Mononuclear cell (primary cell): ENCODE measurements around the gene ATXN1. TPM values are rescaled to one million over a fixed set of nuclear protein-coding genes. Genes with fewer than 3 reads are reported as not detected.

Source experiments
- H3K27me3 ChIP-seq: 2 replicates; pipeline ENCODE4 v1.6.0; 2011; ENCODE audit warnings: low read length, control low read depth; ENCODE audit not compliant: insufficient read depth
- H3K4me1 ChIP-seq: 2 replicates; pipeline ENCODE4 v1.5.1; 2011; ENCODE audit warnings: mild to moderate bottlenecking, low read length, control low read depth; ENCODE audit not compliant: insufficient read depth
- H3K4me3 ChIP-seq: 2 replicates; pipeline ENCODE4 v1.5.1; 2011; ENCODE audit warnings: mild to moderate bottlenecking, low read length, moderate library complexity
- H3K9me3 ChIP-seq: 2 replicates; pipeline ENCODE4 v1.5.1; 2011; ENCODE audit warnings: low read depth, mild to moderate bottlenecking, control low read depth, low read length
- total RNA-seq: library from RNA; depleted of rRNA; stranded (reverse); fragments of >200 nt; gene quantifications from one replicate; pipeline ENCODE4 v1.2.3, GENCODE V29; 2012

ATXN1 gene
- total RNA-seq, 1 donor = 83.4 TPM

DNA sequence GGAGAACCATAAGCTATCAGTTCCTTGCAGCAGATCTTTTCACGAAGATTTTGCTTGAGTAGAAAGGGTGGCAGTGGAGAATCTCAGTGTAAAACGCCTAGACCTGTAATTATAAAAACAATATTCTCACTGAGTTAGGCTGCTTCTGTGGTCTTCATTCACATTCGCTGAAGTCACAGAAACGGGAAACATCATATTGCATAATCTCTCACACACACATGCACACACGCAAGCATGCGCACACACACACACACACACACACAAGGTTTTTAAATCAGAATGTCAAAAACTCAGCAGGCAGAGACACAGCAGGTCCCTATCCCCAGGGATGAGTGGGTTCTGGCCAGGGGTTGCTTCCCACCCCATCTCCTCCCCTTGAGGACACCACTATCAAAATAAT, 175.5 kb downstream of the ATXN1 start:
- no peaks in the 10 kb centered on the region for H3K9me3 ChIP-seq
- H3K4me1 ChIP-seq = peaks cover 27% of the 10 kb centered on the region
- no peaks in the 10 kb centered on the region for H3K27me3 ChIP-seq
- peak overlapping the region; percentile 30 for H3K4me3 ChIP-seq

DNA sequence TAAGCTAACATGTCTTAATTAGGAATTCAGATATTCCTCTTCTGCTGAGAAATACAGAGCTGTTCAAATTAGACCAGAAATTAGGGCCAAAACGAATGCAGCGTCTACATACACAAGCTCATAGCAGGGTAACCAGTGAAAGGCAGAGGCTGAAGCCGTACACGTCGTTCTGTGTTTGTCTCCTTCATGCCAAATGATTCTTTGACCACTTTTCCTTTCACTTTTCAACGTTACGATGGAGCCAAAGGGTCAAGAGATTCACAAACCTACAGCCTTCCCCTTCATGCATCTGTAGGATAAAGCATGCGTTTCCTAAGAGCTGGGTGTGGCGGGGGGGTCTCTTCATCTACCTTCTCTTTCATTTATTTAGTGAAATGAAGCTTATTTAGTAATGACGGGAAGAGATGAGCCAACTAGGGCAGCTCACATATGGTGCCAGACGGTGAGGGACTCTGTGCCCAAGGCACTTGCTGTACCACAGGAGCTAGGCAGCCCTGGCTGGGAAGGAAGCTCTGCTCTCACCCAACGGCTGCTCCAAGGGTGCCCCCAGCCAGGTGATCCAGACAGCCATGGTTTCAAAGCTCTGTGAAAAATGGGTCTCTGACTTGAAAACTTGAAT, 178.0 kb downstream of the ATXN1 start:
- H3K9me3 ChIP-seq = no peaks in the 10 kb centered on the region
- H3K4me3 ChIP-seq = no peak overlapping the region
- H3K4me1 ChIP-seq = peaks cover 17% of the 10 kb centered on the region
- H3K27me3 ChIP-seq = no peaks in the 10 kb centered on the region

DNA sequence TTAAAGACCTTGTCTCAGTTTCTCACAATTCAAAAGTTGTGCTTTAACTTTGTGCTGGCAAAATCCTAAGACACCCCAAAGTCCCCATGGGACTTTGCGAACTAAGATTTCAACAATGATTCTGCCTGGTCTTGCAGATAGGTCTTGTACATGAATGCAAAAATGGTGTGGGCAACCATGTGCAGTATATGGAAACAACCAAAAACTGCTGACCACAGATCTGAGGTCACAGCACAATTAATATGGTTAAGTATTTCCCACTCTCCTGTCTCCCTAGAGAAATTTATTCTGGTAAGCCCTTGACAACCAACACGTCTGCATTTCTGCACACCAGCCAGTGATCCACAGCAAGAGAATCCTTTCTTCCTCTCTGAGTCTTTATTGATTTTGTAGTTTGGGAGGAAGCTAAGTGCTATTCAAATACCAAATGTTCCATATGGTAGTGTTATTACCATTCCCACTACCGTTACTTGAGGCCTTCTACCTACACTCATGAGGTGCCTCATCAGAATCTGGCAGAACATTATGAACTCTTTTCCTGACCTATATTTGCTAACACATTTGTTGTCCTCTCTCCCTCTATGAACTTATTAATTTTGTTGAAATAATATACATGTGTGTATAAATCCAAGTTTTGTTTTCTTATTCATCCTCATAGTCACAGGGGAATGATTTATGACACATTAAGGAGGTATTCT, 178.7 kb downstream of the ATXN1 start:
- no peaks in the 10 kb centered on the region for H3K27me3 ChIP-seq
- no peak overlapping the region for H3K4me3 ChIP-seq
- H3K9me3 ChIP-seq = no peaks in the 10 kb centered on the region
- H3K4me1 ChIP-seq = peaks cover 11% of the 10 kb centered on the region

DNA sequence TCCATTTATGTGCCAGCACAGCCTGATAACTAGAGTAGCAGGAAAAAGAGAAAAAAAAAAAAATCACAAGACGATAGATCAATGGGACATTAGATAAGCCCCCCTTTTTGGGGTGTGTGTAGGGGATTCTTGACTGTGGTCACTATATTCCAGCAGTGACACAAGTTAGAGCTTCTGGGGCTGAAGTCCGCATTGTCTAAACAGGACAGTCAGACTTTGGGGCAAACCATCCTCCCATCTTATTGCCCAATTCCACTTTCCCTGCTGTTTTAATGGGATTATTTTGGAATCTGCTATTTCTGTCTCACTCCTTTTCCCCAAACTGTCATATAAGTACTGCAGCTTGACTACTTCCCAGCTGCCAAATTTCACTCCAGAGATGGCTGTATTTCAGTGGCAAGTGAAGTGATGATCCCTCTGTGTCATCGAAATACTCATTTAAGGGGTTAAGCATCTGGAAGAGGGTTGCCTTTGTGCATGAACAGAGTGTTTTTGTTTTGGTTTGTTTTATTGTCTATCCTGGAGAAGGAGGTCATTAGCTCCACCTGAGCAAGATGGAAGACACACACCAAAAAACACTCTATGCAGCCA, 182.5 kb downstream of the ATXN1 start:
- Histone ChIP-seq H3K9me3 (no peaks in the 10 kb centered on the region), H3K4me1 (no peaks in the 10 kb centered on the region), H3K27me3 (no peaks in the 10 kb centered on the region), H3K4me3 (no peak overlapping the region)

DNA sequence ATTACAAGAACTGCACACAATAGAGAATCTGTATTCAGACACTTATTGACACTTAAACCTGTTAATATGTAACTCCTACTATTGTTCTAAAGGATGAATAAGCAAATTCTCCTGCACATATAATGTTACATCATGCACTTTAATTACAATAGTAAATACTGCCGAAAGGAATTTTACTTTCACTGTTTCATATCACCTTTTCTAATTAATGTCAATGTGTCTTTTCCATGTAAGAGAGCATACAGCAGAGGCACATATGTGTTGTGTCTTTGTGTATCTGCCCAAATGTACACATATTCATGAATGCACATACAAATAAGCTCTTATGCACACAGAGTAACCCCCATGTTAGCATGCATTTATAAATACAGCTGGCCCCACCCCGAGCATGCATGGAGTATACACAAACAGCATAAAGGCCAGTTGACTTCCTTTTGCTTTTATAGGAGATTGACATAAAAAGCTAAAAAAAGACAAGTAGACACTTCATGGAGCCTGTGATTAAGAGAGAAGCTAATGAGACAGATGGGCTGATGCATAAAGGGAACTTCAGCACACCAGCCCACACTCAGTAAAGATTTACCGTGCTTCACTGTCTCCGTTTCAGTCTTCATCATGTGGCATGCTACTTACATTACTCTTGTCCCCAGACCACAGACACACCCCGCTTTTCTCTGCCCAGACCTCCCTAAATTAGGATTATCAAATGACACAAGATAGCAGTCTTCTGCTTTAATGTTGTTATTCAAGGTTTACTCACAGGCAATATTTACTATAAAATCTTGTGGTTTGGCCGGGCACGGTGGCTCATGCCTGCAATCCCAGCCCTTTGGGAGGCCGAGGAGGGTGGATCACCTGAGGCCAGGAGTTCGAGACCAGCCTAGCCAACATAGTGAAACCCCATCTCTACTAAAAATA, 184.6 kb downstream of the ATXN1 start:
- Histone ChIP-seq H3K4me3 (no peak overlapping the region), H3K4me1 (no peaks in the 10 kb centered on the region), H3K27me3 (no peaks in the 10 kb centered on the region), H3K9me3 (no peaks in the 10 kb centered on the region)

DNA sequence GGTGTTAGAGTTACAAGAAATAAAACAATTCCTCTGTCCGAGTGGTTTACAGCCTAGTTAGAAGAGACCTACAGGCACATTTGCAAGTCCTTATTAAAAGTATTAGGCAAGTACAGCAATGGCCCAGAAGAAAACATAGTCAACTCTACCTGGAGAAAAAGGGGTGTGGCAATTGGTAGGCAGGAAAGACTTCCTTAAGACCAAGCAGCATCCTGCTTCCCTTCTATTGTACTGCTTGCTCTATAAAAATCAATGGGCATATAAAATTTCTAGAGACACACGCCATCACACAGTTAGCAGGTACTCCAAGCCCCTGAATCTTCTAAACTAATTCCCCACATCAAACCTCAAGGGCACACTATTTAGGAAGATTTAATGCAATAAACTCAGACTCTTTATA, 185.6 kb downstream of the ATXN1 start:
- Histone ChIP-seq H3K4me1 (no peaks in the 10 kb centered on the region), H3K27me3 (no peaks in the 10 kb centered on the region), H3K9me3 (no peaks in the 10 kb centered on the region), H3K4me3 (no peak overlapping the region)

DNA sequence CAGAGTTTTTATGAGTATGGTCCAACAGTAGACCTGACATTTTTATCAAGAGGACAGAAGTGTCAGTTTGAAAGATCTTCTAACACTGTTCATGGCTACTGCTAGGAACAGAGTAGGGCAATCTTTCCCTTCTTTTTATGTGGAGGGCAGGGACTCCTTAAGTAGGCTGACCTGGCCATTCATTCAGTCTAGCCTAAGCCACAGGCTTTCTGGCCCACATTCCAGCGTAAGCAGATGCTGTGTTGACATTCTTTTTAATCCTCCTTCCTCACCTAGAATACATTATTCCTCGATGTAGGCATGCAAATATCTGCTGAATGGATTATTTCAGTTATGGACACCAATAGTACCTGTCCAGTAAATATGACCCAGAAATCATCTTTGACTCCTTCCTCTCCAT, 188.3 kb downstream of the ATXN1 start:
- Histone ChIP-seq H3K27me3 (no peaks in the 10 kb centered on the region), H3K4me3 (no peak overlapping the region), H3K4me1 (no peaks in the 10 kb centered on the region), H3K9me3 (no peaks in the 10 kb centered on the region)

DNA sequence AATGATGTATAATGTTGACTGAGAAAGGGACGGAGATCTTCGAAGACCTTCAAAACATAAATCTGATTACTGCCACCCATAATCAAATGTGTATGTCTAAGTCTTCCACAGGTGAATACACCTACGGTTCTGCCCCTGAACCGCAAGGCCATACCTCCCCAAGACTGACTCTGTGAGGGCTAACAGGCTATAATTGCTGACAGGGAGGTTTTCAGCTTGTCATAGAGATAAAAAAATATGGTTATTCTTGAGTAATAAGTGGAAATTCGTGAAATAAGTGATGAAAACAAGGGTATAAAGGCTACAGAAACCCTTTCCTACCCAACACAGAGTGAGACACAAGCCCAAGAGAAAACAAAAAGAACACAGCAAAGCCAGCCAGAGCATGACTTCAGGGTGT, 188.9 kb downstream of the ATXN1 start:
- Histone ChIP-seq H3K9me3 (no peaks in the 10 kb centered on the region), H3K27me3 (no peaks in the 10 kb centered on the region), H3K4me1 (no peaks in the 10 kb centered on the region), H3K4me3 (no peak overlapping the region)

DNA sequence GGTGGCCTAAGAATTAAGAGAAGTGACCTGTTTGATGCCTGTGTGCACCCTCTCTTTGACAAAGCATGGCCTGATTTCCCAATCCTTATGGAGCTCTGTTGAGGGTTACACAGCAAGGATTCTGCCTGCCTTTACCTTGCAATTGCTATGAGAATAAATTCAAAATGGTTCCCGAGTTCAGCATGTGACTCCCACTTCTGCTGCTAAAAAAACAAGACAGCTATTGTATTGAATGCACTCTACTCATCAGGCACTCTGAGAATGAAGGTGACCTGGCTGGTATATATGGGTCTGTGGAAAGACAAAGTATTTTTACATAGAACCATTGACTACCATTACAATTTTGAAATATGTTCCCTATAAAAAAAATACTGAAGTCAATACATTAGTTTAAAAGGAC, 190.3 kb downstream of the ATXN1 start:
- Histone ChIP-seq H3K4me3 (no peak overlapping the region), H3K9me3 (no peaks in the 10 kb centered on the region), H3K4me1 (no peaks in the 10 kb centered on the region), H3K27me3 (no peaks in the 10 kb centered on the region)

DNA sequence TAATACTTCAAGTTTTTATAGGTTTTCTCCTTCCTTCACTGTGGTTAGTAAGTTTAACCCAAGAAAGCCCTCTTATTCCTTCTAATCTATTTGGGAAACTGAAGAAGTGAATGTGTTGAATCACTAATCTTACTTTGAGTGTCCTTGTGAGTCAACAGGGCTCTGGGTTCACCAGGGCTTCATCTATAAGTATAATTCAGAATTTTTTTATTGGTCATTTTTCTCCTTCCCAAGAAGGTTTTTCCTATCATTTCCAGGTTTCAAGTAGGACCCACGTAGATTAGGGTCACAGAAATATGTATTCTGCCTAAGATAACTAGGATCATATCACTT, 191.1 kb downstream of the ATXN1 start:
- Histone ChIP-seq H3K4me3 (no peak overlapping the region), H3K27me3 (no peaks in the 10 kb centered on the region), H3K4me1 (no peaks in the 10 kb centered on the region), H3K9me3 (no peaks in the 10 kb centered on the region)

DNA sequence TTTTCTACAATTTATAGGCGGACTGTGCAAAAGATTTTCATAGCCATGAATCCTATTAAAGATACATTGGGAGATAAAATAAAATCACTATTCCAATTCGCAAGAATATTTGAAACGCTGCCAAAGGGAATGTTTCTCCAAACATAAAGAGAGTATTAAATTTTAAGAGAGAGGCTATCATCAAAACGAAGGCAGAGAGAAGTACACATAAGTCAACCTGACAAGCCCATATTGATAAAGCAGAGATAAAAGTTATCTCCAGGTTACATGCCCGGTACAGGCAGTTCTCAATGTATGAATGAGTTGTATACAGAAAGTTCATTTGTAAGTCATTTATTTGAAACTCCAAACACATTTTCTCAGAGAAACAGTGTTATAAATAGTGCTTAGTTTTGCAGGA, 193.1 kb downstream of the ATXN1 start:
- H3K27me3 ChIP-seq = no peaks in the 10 kb centered on the region
- no peak overlapping the region for H3K4me3 ChIP-seq
- H3K9me3 ChIP-seq = no peaks in the 10 kb centered on the region
- no peaks in the 10 kb centered on the region for H3K4me1 ChIP-seq

DNA sequence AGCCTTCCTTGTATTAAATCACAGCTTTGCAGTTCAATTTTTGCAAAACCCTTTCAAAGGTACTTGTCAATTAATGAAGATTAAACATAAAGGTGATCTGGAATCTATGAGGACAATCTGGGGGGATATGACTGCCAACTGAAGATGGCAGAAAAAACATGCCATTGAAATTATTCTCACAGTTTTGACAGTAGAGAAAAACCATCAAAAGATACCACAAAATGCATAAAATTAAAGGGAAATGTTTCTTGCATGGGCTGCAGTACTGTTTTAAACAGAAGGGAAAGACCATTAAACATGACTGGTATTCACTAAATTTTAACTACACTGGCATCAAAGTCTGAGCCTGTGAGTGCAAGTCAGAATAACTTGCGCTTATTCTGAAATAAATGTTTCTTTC, 194.2 kb downstream of the ATXN1 start:
- Histone ChIP-seq H3K4me3 (no peak overlapping the region), H3K9me3 (no peaks in the 10 kb centered on the region), H3K27me3 (no peaks in the 10 kb centered on the region), H3K4me1 (no peaks in the 10 kb centered on the region)

DNA sequence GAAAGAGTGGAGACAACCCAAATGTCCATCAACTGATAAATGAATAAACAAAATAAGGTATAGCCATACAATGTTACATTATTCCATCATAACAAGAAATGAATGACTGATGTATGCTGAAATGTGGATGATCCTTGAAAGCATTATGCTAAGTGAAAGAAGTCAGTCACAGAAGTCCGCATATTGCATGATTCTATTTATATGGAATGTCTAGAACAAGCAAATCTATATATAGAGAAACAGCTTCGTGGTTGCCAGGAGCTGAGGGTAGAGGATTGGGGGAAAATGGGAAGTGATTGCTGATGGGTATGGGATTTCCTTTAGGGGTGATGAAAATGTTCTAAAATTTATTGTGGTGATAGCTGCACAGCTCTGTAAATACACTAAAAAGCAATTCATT, 196.8 kb downstream of the ATXN1 start:
- Histone ChIP-seq H3K4me1 (no peaks in the 10 kb centered on the region), H3K9me3 (no peaks in the 10 kb centered on the region), H3K27me3 (no peaks in the 10 kb centered on the region), H3K4me3 (no peak overlapping the region)

DNA sequence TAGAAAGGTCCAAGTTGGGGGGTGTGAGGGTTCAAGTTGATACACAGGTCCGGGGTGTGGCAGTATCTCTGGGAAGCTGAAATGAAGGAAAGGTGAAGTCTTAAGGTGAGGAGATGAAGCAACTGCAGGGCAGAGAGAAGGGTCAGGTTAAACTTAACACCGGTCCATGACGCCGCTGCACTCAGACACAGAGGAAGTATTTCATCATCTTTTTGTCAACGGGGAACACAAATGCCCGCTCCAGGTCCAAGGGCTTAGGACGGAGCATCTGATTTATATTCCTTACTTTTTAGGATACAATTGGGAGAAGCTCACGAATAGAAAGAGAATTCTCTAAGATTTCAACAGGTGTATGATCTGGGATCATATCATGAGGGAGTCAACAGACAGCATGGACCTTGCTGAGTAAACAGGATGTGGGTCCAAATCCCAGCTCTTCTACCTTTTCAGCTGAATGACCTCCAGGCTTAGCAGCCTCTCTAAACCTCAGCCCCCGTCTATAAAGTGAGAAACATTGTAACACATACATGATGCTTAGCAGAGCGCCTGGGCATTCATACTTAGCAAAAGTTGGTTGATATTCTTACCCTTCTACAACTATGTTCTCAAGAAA, 197.5 kb downstream of the ATXN1 start:
- H3K27me3 ChIP-seq = no peaks in the 10 kb centered on the region
- no peaks in the 10 kb centered on the region for H3K4me1 ChIP-seq
- no peaks in the 10 kb centered on the region for H3K9me3 ChIP-seq
- H3K4me3 ChIP-seq = no peak overlapping the region

DNA sequence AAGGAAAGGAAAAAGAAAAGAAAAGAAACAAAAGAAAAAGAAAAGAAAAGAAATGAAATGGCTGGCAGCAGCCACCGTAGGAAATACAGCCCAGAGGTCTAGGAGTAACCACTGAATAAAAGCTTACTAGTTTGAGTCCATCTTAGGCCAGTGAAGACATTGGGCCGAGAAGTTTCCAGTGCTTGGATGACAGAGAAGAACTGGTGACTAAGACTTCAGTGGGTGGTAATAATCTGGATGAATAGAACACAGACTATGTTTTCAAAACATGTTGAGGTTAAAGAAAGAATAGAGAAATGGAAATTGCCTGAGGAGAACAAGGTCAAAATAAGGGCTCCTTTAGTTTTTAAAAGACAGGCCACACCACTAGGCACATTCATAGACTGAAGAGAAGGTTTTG, 198.8 kb downstream of the ATXN1 start:
- no peaks in the 10 kb centered on the region for H3K4me1 ChIP-seq
- H3K9me3 ChIP-seq = no peaks in the 10 kb centered on the region
- H3K27me3 ChIP-seq = no peaks in the 10 kb centered on the region
- H3K4me3 ChIP-seq = no peak overlapping the region
